CD14-positive monocyte (primary cell): ENCODE results near the gene ADNP2. TPM values are rescaled to one million over a fixed set of nuclear protein-coding genes. Genes with fewer than 3 reads are reported as not detected.

ENCODE experiments used
- DNase-seq, 3 donors: peaks; one replicate each; pipeline ENCODE4 v3.0.0-alpha.2; 2011 to 2022
- H2AFZ ChIP-seq: 2 replicates; pipeline ENCODE4 v1.6.0; 2012; ENCODE audit warnings: mild to moderate bottlenecking, low read depth, low read length, inconsistent platforms; ENCODE audit not compliant: insufficient read depth, poor library complexity, severe bottlenecking
- H3K27ac ChIP-seq, 2 donors: 1 replicate in 1 of 2; 2 replicates in 1 of 2; pipeline ENCODE4 v1.5.1; 2012 to 2013; ENCODE audit warnings: low read length in 2 of 2, control low read depth in 1 of 2, inconsistent platforms in 1 of 2, low read depth in 1 of 2, mild to moderate bottlenecking in 1 of 2
- H3K27me3 ChIP-seq, 2 donors: one replicate each; pipeline versions ENCODE4 v1.6.0 to v1.6.1; 2011 to 2013; ENCODE audit warnings: low read length in 2 of 2; ENCODE audit not compliant: control insufficient read depth in 2 of 2, insufficient read depth in 2 of 2
- H3K36me3 ChIP-seq, 2 donors: replicated peaks in 1 of 2; 1 replicate in 1 of 2; 2 replicates in 1 of 2; pipeline versions ENCODE4 v1.5.1 to v1.6.1; 2012 to 2013; ENCODE audit warnings: low read length in 2 of 2, control low read depth in 1 of 2, inconsistent platforms in 1 of 2, mild to moderate bottlenecking in 1 of 2; ENCODE audit not compliant: insufficient read depth in 2 of 2, control insufficient read depth in 1 of 2
- H3K4me1 ChIP-seq, 2 donors: 1 replicate in 1 of 2; 2 replicates in 1 of 2; pipeline versions ENCODE4 v1.5.1 to v1.6.1; 2012 to 2013; ENCODE audit warnings: low read length in 2 of 2, control low read depth in 1 of 2, inconsistent platforms in 1 of 2, mild to moderate bottlenecking in 1 of 2, moderate library complexity in 1 of 2; ENCODE audit not compliant: insufficient read depth in 2 of 2, control insufficient read depth in 1 of 2
- H3K4me2 ChIP-seq: replicated peaks from 2 replicates; pipeline ENCODE3; 2012; ENCODE audit warnings: low read length, moderate library complexity, mild to moderate bottlenecking; ENCODE audit not compliant: poor library complexity, severe bottlenecking; ENCODE audit errors: extremely low read depth
- H3K4me3 ChIP-seq, 3 experiments: fragments of 200-600 bp in 1 of 3; sonication (generic) in 1 of 3; replicated peaks in 1 of 3; 1 replicate in 2 of 3; 2 replicates in 1 of 3; pipeline ENCODE4 v1.5.1; 2011 to 2013; ENCODE audit warnings: low read length in 3 of 3, mild to moderate bottlenecking in 3 of 3, control low read depth in 2 of 3, low read depth in 2 of 3, inconsistent platforms in 1 of 3, moderate library complexity in 1 of 3
- H3K79me2 ChIP-seq: 2 replicates; pipeline ENCODE4 v1.6.0; 2012; ENCODE audit warnings: mild to moderate bottlenecking, control low read depth, inconsistent platforms, low read length, moderate library complexity; ENCODE audit not compliant: insufficient read depth
- H3K9ac ChIP-seq: 2 replicates; pipeline ENCODE4 v1.6.0; 2017; ENCODE audit warnings: low read length, mild to moderate bottlenecking; ENCODE audit not compliant: insufficient read depth, poor library complexity, severe bottlenecking
- H3K9me3 ChIP-seq, 2 donors: replicated peaks in 1 of 2; 1 replicate in 1 of 2; 2 replicates in 1 of 2; pipeline versions ENCODE4 v1.5.1 to v1.6.1; 2012 to 2013; ENCODE audit warnings: low read length in 2 of 2, control low read depth in 1 of 2; ENCODE audit not compliant: control insufficient read depth in 1 of 2, insufficient read depth in 1 of 2
- H4K20me1 ChIP-seq: 2 replicates; pipeline ENCODE4 v1.6.0; 2012; ENCODE audit warnings: mild to moderate bottlenecking, low read length, control low read depth, moderate library complexity; ENCODE audit not compliant: insufficient read depth
- H3K27ac Mint-ChIP-seq, 7 donors: one replicate each; pipeline ENCODE4 v1.8.0; 2020; ENCODE audit warnings: mild to moderate bottlenecking in 7 of 7, mixed read lengths in 7 of 7, moderate library complexity in 6 of 7, inconsistent platforms in 2 of 7
- H3K27me3 Mint-ChIP-seq, 3 donors: one replicate each; pipeline ENCODE4 v1.8.0; 2021 to 2022; ENCODE audit warnings: low read depth in 3 of 3, mild to moderate bottlenecking in 3 of 3, mixed read lengths in 3 of 3, moderate library complexity in 3 of 3, inconsistent platforms in 1 of 3
- H3K36me3 Mint-ChIP-seq, 2 donors: one replicate each; pipeline ENCODE4 v1.8.0; 2020; ENCODE audit warnings: mixed read lengths in 2 of 2, inconsistent platforms in 1 of 2, mild to moderate bottlenecking in 1 of 2
- H3K4me1 Mint-ChIP-seq: one replicate; pipeline ENCODE4 v1.8.0; 2020; ENCODE audit warnings: mild to moderate bottlenecking, mixed read lengths
- H3K4me3 Mint-ChIP-seq, 2 donors: one replicate each; pipeline ENCODE4 v1.8.0; 2020; ENCODE audit warnings: mild to moderate bottlenecking in 2 of 2, mixed read lengths in 2 of 2, moderate library complexity in 1 of 2
- H3K9me3 Mint-ChIP-seq, 7 donors: one replicate each; pipeline ENCODE4 v1.8.0; 2020 to 2022; ENCODE audit warnings: mixed read lengths in 7 of 7, mild to moderate bottlenecking in 6 of 7, moderate library complexity in 6 of 7, inconsistent platforms in 2 of 7
- CTCF ChIP-seq: fragments of 200-600 bp; IDR thresholded peaks from one replicate; pipeline ENCODE4 v1.8.0; 2022; ENCODE audit warnings: antibody characterized with exemption, mild to moderate bottlenecking
- WGBS: methylation state at CpG from one replicate; pipeline ENCODE4 v1.1.5; 2013; ENCODE audit warnings: missing lambda C conversion rate; ENCODE audit not compliant: insufficient coverage; 5-methylcytosine and 5-hydroxymethylcytosine counted together
- intact Hi-C, 2 donors: fragments of 100-400 bp; cut with micrococcal nuclease; formaldehyde crosslinking; loops; one replicate each; pipeline versions ENCODE4 v1.15.0 to v1.15.1; 2023
- polyA plus RNA-seq, 3 donors: library from polyadenylated mRNA; depleted of rRNA in 1 of 3; unstranded in 2 of 3; stranded (reverse) in 1 of 3; fragments of 300-500 nt in 2 of 3; fragments of >200 nt in 1 of 3; fragmentation: Illumina TruSeq in 2 of 3; gene quantifications; 1 replicate in 2 of 3; 2 replicates in 1 of 3; pipeline ENCODE4 v1.2.3, GENCODE V29; 2012 to 2021

Gene ADNP2
- polyA plus RNA-seq, 3 donors = 3.0 to 5.6 (median 3.6) TPM

GRCh38 chr18:80148326-80149199 lies 39.5 kb downstream of the ADNP2 start:
- Histone ChIP-seq H3K4me3 (peak overlapping the region; percentile 53 to 85 (median 54)), H3K4me2 (peak overlapping the region; percentile 92), H3K9ac (peak overlapping the region; percentile 50), H3K27ac (peak overlapping the region; percentile 27 to 57), H3K4me1 (peaks cover 24 to 29% of the 10 kb centered on the region in 2 donors), H4K20me1 (no peaks in the 10 kb centered on the region), H2AFZ (peak overlapping the region; percentile 74), H3K27me3 (peaks cover 0 to 11% of the 10 kb centered on the region in 2 donors), H3K36me3 (no peaks in the 10 kb centered on the region), H3K79me2 (no peaks in the 10 kb centered on the region), H3K9me3 (no peaks in the 10 kb centered on the region)
- no peak for TF ChIP-seq CTCF
- H3K27me3 Mint-ChIP-seq = peaks cover 11 to 18% (median 12%) of the 10 kb centered on the region in 3 donors
- peaks cover 0 to 2% of the 10 kb centered on the region in 2 donors for H3K36me3 Mint-ChIP-seq
- H3K9me3 Mint-ChIP-seq = peaks cover 0 to 2% (median 0%) of the 10 kb centered on the region in 7 donors
- WGBS = 56% methylated on average over 25 of the region's 34 CpGs
- peaks cover 26% of the 10 kb centered on the region for H3K4me1 Mint-ChIP-seq
- peak overlapping the region; percentile 85 to 93 for H3K4me3 Mint-ChIP-seq
- H3K27ac Mint-ChIP-seq = peak overlapping the region; percentile 42 to 89 (median 86)
- intact Hi-C loops = loop anchor here (5.0 kb wide), 3 partner anchors 36 to 116 kb away; partner anchors contain the start of genes ADNP2 (in 1 of the 2) and RBFA (in 1 of the 2)
- peak; percentile 43 to 48 (median 46) for DNase-seq

GRCh38 chr18:80149667-80150066 lies 40.6 kb downstream of the ADNP2 start:
- no peak for DNase-seq
- Histone ChIP-seq H3K4me2 (no peak overlapping the region), H3K27ac (no peak overlapping the region), H3K4me3 (no peak overlapping the region), H4K20me1 (no peaks in the 10 kb centered on the region), H2AFZ (no peak overlapping the region), H3K27me3 (peaks cover 0 to 11% of the 10 kb centered on the region in 2 donors), H3K9me3 (no peaks in the 10 kb centered on the region), H3K4me1 (peaks cover 24 to 29% of the 10 kb centered on the region in 2 donors), H3K36me3 (no peaks in the 10 kb centered on the region), H3K9ac (no peak overlapping the region), H3K79me2 (no peaks in the 10 kb centered on the region)
- intact Hi-C loops = loop anchor here (5.0 to 10.0 kb wide), 4 partner anchors 37 to 117 kb away; partner anchors contain the start of genes RBFA (in 2 of the 2) and ADNP2 (in 1 of the 2)
- peaks cover 26% of the 10 kb centered on the region for H3K4me1 Mint-ChIP-seq
- peaks cover 0 to 2% of the 10 kb centered on the region in 2 donors for H3K36me3 Mint-ChIP-seq
- H3K27me3 Mint-ChIP-seq = peaks cover 11 to 18% (median 12%) of the 10 kb centered on the region in 3 donors
- TF ChIP-seq CTCF = no peak
- no peak overlapping the region for H3K4me3 Mint-ChIP-seq
- H3K9me3 Mint-ChIP-seq = peaks cover 0 to 2% (median 0%) of the 10 kb centered on the region in 7 donors
- no peak overlapping the region for H3K27ac Mint-ChIP-seq
